Medulla oblongata (tissue), 1 donor: ENCODE measurements around the gene IGF2.

Source experiments
- DNase-seq: peaks from one replicate; pipeline ENCODE4 v3.0.0-alpha.2; 2015; ENCODE audit errors: extremely low spot score

IGF2 gene

DNA sequence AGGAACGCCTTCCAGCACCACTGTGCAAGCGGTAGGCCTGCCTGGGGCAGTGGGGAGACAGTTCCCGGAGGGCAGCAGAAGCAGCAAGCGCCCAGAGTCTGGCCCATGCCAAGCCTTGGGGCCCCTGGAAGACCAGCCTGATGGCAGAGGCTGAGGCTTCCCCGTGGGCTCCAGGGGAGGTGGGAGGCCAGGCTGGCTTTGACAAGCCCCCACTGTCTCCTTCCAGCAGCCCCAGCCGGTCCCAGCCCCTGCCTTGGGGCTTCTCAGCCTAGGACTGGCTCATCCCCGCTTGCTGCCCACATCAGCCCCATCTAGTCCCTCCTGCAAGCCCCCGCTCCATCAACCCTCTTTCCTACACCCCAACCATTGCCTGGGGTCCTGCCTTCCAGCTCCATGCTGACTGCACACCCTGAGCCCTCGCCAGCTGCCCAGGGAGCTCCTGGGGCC is 46.7 kb downstream of the IGF2 start:
- no peak for DNase-seq

DNA sequence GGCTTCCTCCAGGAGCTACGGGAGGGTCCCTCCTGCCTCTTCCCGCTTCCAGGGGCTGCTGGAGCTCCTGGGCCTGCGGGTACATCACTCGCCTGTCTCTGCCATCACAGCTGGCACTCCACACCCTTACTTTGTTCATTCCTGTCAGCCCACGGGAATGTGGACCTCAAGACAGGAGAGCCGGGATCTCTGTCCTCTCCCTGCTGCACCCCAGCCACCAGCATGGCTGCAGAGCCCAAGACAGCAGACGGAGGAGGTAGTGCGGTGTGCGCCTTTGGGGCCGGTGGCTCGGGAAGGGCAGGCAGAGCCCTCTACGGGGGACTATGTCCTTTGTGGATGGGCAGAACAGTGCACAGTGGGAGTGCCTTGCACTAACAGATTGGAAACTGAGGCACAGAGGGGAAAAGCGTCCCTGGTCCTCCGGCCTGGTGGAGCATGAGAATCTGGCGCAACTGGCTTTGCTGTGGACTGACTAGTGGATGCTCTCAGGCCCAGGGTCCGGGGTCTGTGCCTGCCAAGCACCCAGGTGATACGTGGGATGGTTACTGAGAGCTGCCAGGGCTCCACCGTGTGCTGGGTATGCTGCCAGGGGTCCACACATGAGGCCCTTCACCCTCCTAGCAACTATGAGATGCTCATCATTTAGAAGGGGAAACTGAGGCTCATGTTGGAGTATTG is 47.3 kb downstream of the IGF2 start:
- DNase-seq = no peak

DNA sequence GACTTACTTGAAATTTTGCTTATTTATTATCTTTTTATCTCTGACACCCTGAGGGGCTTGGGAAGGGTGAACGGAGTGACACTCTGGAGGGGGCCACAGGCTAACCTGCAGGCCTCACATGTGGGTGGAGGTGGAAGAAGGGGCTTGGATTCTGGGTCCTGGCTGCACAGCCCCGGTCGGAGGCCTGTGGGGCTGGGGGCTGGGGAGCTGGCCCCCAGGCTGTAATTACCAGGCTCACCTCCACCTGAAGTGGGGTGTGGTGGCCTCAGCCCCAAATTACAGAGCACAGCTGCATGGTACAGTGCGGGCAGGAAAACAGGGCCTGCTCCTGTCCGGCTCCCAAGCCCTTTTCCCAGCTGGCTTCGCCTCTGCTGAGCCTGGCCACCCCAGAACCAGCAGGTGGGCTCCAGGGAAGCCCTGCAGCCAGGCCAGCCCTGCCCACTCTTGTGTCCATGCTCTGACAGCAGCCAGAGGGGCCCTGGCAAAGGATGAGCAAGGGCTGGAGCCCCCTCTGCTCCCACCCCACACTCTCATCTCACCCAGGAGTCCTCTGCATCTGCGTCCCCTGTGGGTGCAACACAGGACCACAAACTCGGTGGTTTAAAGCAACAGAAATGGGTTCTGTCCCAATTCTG is 48.0 kb downstream of the IGF2 start:
- DNase-seq = no peak

GRCh38 chr11:2090172-2091111 is 48.7 kb downstream of the IGF2 start:
- no peak for DNase-seq

DNA sequence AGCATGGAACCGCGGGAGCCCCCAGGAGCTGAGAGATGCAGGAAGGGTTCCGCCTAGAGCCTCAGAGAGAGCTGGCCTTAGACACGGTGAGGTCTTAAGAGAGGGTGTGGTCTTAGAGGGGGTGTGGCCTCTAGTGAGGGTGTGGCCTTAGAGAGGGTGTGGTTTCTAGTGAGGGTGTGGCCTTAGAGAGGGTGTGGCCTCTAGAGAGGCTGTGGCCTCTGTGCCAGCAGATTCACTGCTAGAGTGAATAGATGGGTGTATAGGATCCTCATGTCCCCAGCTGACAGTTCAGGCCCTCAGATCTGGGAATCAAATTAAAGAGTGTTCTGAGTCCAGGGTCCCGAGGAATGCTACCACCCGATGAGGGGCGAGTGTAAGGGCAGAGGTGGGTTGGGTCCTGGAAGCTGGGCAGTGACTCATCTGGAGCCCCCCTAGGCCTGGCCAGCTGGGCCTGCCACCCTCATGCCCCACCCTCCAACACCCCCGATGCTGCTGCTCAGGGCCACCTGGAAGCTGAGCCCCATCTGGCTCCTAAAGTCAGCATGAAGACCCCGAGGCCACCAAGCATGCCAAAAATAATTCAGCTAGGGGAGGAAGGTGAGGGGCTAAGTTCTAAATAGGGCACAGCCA is 49.5 kb downstream of the IGF2 start:
- no peak for DNase-seq

DNA sequence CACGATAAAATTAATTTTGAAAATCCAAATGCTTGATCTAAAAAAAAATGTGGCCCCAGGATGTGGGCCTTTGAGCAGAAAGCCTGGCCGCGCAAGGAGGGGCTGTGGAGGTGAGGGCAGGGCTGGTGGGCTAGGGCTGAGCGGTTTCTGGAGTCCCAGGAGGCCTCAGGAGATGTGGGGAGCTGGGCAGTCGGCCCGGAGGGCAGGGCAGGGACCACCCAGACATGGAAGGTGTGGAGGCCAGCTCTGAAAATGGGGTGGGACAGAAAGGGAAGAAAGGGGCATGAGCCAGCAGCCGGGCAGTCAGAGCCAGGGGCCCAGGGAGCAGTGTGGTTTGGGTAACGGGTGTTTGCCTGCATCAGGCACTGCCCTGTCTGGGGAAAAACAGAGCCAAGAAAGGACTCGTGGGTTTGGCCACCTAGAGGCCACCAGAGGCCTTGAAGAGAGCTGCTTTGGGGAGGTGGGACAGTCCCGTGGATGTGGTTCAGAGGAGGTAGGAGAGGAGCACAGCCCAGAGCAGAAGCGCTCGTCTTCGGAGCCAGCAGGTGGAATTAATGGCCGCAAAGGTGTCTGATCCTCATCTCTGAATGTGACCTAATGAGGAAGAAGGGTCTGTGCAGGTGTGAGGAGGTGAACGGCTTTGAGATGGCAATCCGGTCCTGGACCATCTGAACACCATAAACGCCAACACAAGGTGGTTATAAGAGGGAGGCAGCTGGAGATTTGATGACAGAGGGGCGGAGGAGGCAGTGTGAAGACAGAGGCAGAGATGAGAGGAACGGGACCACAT is 50.2 kb downstream of the IGF2 start:
- DNase-seq = no peak

DNA sequence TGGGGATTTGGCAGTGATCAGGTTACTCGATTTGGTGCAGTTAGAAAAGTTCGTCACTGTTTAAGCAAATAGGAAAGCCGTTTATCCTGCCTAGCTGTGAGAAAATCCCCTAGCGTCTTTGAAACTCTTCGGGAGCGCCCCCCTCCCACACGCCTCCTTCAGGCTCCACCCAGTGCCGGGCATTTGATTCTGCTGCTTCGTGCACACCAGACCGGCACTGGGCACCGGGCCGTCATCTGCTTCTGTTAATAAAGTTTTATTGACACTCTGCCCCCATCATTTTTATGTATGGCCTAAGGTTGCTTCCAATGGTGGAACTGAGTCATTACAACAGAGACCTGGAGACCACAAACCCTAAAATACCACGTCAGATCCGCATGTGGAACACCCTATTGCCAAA is 50.9 kb downstream of the IGF2 start:
- no peak for DNase-seq

- no peak for DNase-seq
Measured at GRCh38 chr11:2086239-2087040, 52.7 kb downstream of the IGF2 start.

DNA sequence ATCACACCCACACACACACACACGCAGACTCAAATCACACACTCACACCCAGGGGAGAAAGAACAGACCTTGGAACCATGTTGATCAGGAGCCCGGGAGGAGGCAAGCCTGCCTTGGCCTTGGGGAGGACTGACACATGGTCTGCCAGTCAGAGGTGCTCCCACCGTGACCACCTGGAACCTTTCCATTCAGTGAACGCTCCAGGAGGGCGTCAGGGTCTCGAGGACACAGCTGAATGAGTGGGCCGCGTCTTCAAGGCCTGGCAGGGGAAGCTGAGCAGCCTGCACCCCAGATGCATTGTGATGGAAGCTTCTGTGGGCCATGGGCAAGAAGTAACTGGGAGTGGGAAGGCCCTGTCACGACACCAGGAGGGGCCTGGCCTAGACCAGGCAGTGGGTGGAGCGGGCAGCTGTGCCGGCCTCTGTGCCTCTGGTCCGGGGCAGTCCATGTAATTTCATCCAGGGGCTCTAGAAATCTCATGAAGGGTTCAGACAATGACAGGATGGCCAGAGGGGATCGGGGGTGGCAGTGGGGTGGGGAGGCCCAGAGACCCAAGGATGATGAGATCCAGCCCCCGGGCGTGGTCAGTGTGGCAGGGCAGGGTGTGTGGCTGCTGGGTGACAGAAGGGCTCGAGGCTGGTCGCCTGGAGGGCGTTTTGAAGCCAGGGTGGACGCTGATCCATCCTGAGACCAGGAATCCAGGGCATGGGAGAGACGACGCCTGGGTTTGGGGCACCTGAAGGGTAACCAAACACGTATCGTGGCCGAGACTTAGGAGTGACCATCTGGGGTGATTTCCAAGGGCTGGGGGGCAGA is 53.7 kb downstream of the IGF2 start:
- DNase-seq = no peak

DNA sequence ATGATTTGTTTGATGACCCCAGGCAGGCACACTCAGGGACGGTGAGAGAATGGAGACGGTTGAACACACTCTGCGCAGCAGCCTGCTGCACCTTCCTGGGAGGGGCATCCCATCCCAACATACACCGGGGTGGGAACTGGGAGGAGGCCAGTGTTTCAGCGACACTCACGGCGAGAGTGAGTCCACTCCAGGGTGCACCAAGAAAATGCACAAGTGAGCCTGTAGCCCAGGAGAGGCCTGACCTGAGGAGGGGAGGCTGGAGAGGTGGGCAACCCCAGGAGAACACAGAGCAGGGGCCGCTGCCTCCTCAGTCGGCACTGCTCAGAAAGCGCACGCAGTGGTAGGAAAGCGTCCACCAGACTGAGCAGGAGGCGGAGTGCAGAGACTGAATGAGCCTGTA is 54.5 kb downstream of the IGF2 start:
- DNase-seq = no peak
